Measurements from ENCODE around the gene GPSM1. TPM values are rescaled to one million over a fixed set of nuclear protein-coding genes. Genes with fewer than 3 reads are reported as not detected.

The GPSM1 gene
- total RNA-seq, 1 experiment from 2014 or later = 24.7 TPM

DNA sequence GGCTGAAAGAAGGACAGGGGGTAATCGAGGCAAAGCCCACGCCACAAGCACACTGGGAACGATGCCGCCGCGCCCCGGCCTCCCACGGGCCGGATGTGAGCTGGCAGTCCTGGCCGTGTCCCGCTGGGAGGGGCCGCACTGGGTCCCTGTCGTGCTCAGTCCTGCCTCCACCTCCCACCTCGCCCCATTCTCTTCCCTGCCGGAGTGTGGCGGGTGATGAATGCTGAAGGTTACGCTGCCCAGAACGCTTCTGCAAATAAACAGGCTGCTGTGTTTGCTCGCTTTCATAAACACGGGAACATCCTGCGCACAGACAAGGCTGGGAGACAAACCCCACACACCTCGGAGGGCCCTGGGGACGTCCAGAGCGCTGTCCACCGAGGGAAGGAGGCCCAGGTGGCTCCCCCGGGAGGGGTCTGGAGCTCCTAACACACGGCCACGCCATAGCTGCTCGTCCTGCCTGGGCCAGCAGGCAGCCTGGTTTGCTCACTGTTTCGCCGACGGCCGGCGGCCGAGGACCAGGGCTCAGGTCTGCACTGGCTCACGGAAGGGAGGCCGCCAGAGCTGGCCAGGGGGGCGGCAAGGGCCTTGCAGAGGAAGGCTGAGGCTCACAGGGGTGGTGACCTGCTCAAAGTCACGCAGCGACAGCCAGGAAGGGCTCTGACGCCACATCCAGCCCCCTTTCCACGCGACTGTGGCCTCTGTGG, 33.9 kb downstream of the GPSM1 start:
- Mint-ChIP-seq H3K4me3 (no peak overlapping the region), H3K27ac (no peak overlapping the region), H3K36me3 (ENCODE audit: insufficient read depth in 1 of 3, low read depth in 3 of 3) (peaks cover 0 to 10% (median 3%) of the 10 kb centered on the region in 3 experiments; a peak in 4 of 7 replicates), H3K9me3 (no peaks in the 10 kb centered on the region), H3K4me1 (peaks cover 3 to 5% of the 10 kb centered on the region in 2 experiments; a peak in 1 of 4 replicates), H3K27me3 (ENCODE audit: low read depth) (peaks cover 1% of the 10 kb centered on the region; the same call in 1 of the 2 replicates)
- Histone ChIP-seq H4K5ac (ENCODE audit: insufficient read length, low read depth, low read length) (no peak overlapping the region), H3K27me3 (ENCODE audit: insufficient read depth, low read length) (no peaks in the 10 kb centered on the region), H4K8ac (replicated peaks; ENCODE audit: insufficient read length, low read depth, low read length) (no peak overlapping the region), H2BK5ac (ENCODE audit: insufficient read length, low read length) (no peak overlapping the region), H3K9ac (ENCODE audit: extremely low read depth, insufficient read length, low read length) (no peak overlapping the region), H3K79me1 (ENCODE audit: insufficient read depth, low read depth, low read length, poor library complexity, severe bottlenecking) (no peaks in the 10 kb centered on the region), H3K23me2 (ENCODE audit: insufficient read length, low read depth, low read length, poor library complexity, severe bottlenecking) (no peaks in the 10 kb centered on the region), H3K23ac (ENCODE audit: insufficient read length, low read depth, low read length) (no peak overlapping the region), H2BK15ac (ENCODE audit: low read depth, low read length) (no peak overlapping the region), H4K91ac (ENCODE audit: insufficient read length, low read depth, low read length) (no peak overlapping the region), H2AFZ (ENCODE audit: low read length) (no peak overlapping the region), H4K20me1 (ENCODE audit: control insufficient read depth, insufficient read depth, insufficient read length) (no peaks in the 10 kb centered on the region), H3K9me3 (ENCODE audit: control insufficient read depth, low read depth, low read length) (no peaks in the 10 kb centered on the region), H3K4me1 (ENCODE audit: insufficient read depth, low read length) (no peaks in the 10 kb centered on the region), H3K27ac (ENCODE audit: insufficient read length, low read depth, low read length) (no peak overlapping the region), H3K18ac (ENCODE audit: insufficient read length, low read depth, low read length) (no peak overlapping the region), H3K4me2 (ENCODE audit: insufficient read depth, insufficient read length, low read length) (no peak overlapping the region), H3K79me2 (ENCODE audit: insufficient read depth, low read length) (no peaks in the 10 kb centered on the region), H3K56ac (ENCODE audit: insufficient read length, low read depth, low read length) (no peak overlapping the region), H2BK120ac (ENCODE audit: low read depth, low read length, poor library complexity, severe bottlenecking) (no peak overlapping the region), H2BK12ac (ENCODE audit: insufficient read length, low read depth, low read length) (no peak overlapping the region), H3K4ac (ENCODE audit: low read depth, low read length) (no peak overlapping the region), H3K14ac (ENCODE audit: insufficient read depth, low read length) (no peak overlapping the region), H2AK5ac (ENCODE audit: insufficient read length, low read length) (no peak overlapping the region), H3T11ph (ENCODE audit: low read length) (no peak overlapping the region), H2BK20ac (ENCODE audit: low read depth, low read length, poor library complexity, severe bottlenecking) (no peak overlapping the region)
- no CpG with 5 or more reads among the region's 43 CpGs for WGBS (ENCODE audit: extremely low coverage, insufficient read length, low lambda C conversion rate)
- DNase-seq = no peak
- TF ChIP-seq, protein P1, sequence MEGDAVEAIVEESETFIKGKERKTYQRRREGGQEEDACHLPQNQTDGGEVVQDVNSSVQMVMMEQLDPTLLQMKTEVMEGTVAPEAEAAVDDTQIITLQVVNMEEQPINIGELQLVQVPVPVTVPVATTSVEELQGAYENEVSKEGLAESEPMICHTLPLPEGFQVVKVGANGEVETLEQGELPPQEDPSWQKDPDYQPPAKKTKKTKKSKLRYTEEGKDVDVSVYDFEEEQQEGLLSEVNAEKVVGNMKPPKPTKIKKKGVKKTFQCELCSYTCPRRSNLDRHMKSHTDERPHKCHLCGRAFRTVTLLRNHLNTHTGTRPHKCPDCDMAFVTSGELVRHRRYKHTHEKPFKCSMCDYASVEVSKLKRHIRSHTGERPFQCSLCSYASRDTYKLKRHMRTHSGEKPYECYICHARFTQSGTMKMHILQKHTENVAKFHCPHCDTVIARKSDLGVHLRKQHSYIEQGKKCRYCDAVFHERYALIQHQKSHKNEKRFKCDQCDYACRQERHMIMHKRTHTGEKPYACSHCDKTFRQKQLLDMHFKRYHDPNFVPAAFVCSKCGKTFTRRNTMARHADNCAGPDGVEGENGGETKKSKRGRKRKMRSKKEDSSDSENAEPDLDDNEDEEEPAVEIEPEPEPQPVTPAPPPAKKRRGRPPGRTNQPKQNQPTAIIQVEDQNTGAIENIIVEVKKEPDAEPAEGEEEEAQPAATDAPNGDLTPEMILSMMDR (conservative IDR thresholded peaks at IDR 0.05) = no peak
